GM23248 (cell line): ENCODE results near the gene LIMCH1.

ENCODE experiments used
- EZH2 ChIP-seq: fragments of 200-600 bp; sonication (generic); IDR thresholded peaks from 2 replicates; pipeline ENCODE4 v1.6.1; 2018; ENCODE audit warnings: antibody characterized with exemption, mild to moderate bottlenecking; ENCODE audit not compliant: insufficient read depth, poor library complexity, severe bottlenecking
- EZH2phosphoT487 ChIP-seq: fragments of 200-600 bp; sonication (generic); IDR thresholded peaks from 2 replicates; pipeline ENCODE4 v1.6.1; 2018; ENCODE audit warnings: antibody characterized with exemption, moderate library complexity, mild to moderate bottlenecking, low read depth; ENCODE audit not compliant: insufficient read depth

DNA sequence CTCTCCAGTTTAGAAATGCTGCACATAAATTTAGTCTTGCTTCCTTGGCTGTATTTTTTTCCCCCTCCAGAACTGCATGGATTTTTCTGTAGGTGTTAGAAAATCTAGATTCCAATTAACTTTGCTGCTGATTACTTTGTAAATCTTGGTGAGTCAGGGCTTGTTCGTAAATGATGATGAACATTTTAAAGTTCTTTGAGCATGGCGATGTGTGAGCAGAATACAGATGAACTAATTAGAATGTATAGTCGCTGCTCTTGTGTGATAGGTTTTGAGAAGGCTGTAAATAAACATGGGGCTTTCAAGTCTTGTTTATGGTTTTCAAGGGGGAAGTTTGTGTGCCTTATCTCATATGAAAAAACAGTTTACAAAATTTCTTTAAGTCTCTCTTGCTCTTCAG lies 23.3 kb downstream of the LIMCH1 start:
- TF ChIP-seq EZH2, result no peak
- no peak for TF ChIP-seq EZH2phosphoT487
